ENCODE results near the gene RETN.
"Not testable (repeated sequence)": the region's sequence is repeated elsewhere in the genome, so short reads cannot be mapped to it uniquely, and the experiment has no call there.

RETN gene

DNA sequence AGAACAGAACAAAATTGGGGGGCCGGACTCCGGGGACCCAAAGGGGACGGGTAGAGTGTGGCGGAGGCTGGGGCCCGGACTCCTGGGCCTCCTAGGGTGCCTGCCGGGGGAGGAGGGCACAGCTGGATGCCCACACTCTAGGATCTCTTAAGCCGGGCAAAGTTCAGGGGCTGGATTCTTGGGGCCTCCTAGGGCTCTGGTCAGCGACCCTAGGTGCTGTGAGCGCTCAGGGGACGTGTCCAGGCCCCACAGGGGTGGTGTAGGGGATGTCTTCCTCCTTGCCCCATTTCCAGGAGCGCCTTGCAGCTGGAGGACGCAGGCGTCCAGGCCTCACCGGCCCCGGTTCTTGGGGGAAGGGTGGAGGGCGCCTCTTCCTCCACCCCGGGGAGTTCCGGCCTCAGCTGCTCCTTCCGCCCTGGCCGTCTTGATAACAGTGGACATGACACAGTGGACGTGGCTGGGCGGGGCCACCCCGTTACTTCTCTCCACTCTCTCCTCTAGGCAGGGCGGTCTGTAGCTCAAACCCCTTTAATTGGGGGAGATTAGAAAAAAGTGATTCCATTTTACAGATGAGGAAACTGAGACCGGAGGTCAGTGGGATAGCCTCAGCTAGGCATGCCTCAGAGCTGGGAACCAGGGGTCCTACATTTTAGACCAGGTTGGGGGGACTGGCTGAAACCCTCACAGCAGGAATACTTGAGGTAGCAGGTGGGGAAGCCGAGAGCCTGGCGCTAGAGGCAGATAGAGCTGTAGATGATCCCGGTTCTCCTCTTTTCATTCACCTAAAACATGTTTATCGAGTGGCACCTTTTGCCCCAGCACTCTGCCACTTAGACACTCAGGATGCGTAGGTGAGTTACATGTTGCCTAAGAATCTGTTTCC is 31.2 kb upstream of the RETN start:
- DNase-seq (ENCODE audit: low read depth): no peak

DNA sequence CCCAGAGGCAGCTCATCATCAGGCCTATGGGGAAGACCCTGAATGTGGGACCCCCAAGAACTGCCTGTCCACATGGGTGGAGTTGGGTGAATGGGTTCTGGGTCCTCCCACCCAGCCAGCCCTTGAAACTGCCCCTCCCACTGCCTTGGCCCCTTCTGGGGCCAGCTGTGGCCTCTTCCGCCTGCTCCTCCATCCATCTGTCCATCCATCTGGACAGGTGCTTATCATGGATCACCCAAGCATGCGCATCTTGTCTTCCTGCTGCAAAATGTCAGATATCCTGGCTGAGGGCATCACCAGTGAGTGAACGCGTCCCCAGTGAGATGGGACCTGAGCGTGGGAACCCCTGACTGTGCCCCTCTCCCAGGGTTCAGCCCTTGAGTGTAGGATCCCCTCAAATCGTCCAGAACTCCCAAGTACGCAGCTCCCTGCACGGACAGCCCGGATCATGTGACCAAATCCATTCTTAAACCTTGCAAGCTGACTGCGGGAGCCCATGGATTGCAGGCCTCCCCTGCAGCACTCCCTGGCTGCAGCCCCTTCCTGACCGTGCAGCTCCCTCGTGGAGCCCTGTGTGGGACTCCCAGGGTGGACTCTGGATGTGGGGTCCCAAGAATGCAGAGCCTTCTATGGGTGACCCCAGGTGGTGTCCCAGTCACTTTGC is 29.9 kb upstream of the RETN start:
- no peak for DNase-seq (ENCODE audit: low read depth)

DNA sequence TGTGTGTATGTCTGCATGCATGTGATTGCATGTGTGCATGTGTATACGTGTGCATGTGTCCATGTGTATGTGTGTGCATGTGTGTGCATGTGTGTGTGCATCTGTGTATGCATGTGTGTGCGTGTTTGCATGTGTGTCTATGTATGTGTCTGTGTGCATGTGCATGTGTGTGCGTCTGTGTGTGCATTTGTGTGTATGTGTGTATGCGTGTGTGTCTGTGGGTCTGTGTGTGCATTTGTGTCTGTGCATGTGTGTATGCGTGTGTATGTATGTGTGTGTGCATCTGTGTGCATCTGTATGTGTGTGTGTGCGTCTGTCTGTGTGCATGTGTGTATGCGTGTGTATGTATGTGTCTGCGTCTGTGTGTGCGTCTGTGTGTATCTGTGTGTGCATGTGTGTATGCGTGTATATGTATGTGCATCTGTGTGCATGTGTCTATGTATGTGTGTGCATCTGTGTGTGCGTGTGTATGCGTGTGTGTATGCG is 28.9 kb upstream of the RETN start:
- DNase-seq (ENCODE audit: low read depth): no peak

DNA sequence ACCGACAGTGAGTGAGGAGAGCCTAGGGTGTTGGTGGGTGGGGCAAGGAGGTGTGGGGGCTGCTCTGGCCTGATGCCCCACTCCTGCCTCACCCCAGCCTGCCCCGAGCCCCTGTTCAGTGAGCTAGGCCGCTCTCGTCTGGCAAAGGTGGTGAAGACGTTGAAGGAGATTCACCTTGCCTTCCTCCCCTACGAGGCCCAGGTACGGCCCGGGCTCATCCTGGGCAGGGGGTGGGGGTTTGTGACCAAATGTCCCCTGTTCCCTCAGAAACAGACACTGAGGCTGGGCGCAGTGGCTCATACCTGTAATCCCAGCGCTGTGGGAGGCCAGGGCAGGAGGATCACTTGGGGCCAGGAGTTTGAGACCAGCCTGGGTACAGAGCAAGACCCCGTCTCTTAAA is 28.0 kb upstream of the RETN start:
- DNase-seq (ENCODE audit: low read depth): no peak

DNA sequence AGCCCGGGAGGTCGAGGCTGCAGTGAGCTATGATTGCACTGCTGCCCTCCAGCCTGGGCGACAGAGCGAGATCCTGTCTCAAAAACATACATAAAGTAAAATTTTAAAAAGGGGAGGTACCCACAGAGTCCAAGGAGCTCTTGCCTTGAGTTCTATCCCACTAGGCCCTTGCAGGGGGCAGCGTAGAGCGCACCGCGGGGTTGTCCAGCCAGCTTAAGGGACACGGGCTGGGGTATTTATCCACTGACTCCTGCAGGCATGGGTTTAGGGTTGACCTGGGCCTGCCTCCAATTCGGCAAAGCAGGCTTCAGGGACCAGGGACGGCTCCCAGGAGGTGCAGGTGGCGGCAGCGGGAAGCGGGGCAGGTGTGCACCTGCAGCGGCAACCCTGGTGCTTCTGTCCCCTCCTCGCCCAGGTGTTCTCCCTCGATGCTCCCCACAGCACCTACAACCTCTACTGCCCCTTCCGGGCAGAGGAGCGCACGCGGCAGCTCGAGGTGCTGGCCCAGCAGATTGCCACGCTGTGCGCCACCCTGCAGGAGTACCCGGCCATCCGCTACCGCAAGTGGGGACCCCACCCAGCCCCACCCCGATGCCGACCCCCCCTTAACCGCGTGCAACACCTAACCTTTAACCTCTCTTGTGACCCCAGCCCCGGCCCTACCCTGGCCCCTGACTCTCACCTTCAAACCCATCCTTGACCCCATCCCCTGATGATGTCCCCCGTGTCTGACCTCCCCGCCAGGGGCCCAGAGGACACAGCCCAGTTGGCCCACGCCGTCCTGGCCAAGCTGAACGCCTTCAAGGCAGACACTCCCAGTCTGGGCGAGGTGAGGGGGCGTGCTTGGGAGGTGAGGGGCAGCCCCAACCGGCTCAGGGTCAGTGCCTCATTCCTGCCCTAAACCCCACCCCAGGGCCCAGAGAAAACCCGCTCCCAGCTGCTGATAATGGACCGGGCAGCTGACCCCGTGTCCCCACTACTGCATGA is 27.3 kb upstream of the RETN start:
- no peak for DNase-seq (ENCODE audit: low read depth)

DNA sequence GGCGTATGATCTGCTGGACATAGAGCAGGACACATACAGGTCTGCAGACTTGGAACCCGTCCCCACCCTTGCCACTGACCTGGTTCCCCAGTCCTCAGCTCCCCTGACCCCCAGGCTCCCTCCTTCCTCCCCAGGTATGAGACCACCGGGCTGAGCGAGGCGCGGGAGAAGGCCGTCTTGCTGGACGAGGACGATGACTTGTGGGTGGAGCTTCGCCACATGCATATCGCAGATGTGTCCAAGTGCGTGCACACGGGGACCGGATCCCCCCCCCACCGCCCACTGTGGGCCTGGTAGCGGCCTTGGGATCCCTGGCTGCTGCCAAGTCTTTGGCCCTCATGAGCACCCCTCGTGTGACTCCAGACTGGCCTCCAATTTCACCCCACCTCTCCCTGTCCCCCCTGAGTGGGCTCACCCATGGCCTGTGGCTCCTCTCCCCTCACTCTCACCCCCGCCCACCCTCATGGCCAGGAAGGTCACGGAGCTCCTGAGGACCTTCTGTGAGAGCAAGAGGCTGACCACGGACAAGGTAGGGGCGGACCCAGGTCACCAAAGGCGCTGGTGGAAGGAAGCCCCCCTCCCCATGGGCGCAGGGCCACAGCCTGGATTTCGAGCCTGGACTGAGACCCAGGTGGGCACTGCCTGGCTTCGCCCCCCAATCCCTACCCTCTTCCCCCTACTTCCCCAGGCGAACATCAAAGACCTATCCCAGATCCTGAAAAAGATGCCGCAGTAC is 26.4 kb upstream of the RETN start:
- DNase-seq (ENCODE audit: low read depth): no peak

DNA sequence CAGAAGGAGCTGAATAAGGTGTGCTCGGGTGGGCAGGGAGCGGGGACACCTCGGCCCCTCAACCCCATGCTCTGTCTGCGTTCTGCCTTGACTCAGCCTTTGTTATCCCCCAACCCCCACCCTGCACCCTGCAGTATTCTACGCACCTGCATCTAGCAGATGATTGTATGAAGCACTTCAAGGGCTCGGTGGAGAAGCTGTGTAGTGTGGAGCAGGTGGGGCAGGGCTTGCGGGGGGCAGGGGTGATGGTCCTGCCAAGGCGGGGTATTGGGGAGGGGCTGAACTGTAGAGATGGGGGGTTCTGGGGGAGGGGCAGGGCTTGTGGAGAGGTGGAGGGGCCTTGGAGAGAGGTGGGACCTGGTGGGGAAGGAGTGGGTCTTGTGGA is 25.8 kb upstream of the RETN start:
- DNase-seq (ENCODE audit: low read depth): no peak

DNA sequence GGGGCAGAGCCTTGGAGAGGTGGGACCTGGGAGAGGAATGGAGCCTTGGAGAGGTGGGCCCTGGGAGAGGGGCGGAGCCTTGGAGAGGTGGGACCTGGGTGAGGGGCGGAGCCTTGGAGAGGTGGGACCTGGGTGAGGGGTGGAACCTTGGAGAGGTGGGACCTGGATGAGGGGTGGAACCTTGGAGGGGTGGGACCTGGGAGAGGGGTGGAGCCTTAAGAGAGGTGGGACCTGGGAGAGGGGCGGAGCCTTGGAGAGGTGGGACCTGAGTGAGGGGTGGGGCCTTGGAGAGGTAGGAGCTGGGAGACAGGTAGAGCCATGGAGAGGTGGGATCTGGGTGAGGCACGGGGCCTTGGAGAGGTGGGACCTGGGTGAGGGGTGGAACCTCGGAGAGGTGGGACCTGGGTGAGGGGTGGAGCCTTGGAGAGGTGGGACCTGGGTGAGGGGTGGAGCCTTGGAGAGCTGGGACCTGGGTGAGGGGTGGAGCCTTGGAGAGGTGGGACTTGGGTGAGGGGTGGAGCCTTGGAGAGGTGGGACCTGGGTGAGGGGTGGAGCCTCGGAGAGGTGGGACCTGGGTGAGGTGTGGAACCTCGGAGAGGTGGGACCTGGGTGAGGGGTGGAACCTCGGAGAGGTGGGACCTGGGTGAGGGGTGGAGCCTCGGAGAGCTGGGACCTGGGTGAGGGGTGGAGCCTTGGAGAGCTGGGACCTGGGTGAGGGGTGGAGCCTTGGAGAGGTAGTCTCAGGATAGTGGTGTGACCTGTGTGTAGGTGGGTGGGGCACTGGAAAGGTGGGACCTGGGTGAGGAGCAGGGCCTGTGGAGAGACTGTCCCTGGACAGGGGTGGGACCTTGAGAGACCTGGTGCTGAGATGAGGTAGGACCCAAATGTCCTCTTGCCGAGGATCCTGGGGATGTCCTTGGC is 25.0 kb upstream of the RETN start:
- DNase-seq (ENCODE audit: low read depth): not testable (repeated sequence)

DNA sequence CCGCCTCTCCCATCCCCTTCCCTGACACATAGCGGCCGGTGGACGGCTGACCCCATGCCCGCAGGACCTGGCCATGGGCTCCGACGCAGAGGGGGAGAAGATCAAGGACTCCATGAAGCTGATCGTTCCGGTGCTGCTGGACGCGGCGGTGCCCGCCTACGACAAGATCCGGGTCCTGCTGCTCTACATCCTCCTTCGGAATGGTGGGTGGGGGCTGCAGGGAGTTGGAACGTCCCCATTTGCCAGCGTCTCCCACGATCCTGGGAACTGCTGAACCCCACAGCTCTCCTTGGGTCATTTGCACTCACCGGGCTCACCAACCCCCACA is 24.3 kb upstream of the RETN start:
- DNase-seq (ENCODE audit: low read depth): no peak

DNA sequence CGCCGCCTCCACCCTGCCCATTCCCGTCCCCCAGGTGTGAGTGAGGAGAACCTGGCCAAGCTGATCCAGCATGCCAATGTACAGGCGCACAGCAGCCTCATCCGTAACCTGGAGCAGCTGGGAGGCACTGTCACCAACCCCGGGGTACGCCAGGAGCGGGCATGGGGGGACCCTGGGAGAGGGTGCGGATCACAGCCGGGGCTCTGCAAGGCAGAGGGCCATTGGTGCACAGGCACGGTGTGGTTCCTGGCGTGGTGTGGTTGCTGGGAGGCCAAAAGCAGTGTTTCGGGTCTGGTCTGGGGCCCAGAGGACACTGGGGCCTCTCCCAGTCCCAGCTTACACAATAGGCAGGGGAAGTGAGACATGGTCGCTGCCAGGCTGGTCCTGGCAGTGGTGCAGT is 23.7 kb upstream of the RETN start:
- no peak for DNase-seq (ENCODE audit: low read depth)

DNA sequence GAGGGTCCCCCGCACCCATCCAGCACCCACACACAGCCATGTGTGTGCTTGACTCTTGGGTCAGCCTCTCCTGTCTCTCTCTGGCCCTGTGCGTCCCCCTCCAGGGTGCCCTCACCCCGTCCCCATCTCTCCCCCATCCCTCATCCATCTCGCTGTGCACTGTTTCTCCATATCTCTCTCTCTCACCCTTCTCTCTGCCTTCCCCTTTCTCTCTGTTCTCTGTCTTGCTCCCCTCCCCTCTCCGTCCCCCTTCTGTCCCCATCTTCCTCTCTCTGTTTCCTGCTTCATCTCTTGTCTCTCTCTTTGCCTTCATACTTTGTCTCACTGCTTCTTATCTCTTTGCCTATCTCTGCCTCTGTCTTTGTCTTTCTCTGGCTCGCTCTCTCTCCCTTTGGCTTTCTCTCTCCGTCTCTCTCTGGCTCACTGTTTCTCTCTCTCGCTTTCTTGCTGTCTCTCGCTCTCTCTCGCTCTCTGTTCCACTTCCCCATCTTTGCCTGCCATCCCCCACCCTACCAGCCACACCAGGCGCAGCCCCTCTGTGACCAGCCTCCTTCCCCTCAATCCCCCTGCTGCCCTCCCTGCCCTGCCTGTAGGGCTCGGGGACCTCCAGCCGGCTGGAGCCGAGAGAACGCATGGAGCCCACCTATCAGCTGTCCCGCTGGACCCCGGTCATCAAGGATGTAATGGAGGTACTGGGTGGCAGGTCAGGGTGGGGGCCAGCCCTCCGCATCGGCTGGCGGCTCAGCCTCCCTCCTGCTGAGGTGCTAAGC is 23.0 kb upstream of the RETN start:
- DNase-seq (ENCODE audit: low read depth): no peak

DNA sequence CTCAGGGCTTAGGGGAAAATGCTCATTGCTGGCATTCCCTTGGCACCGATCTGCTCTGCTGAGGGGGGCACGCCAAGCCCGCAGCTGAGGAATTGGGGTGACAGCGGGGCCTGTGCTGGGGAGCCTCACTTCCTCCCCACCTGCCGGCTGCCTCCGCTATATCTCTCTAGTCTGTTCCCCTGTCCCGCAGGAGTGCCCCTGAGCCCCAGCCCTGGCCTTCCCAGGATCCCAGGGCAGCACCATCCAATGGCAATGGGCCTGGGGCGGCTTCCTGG is 22.5 kb upstream of the RETN start:
- DNase-seq (ENCODE audit: low read depth): no peak

DNA sequence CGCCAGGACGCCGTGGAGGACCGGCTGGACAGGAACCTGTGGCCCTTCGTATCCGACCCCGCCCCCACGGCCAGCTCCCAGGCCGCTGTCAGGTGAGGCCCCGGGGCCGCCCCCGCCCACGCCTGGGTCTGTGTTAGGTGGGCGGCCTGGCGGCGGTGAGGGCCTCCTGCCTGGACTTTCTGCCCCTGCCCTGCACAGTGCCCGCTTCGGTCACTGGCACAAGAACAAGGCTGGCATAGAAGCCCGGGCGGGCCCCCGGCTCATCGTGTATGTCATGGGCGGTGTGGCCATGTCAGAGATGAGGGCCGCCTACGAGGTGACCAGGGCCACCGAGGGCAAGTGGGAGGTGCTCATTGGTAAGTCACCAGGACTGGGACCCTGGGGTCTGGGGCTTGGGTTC is 21.7 kb upstream of the RETN start:
- no peak for DNase-seq (ENCODE audit: low read depth)

DNA sequence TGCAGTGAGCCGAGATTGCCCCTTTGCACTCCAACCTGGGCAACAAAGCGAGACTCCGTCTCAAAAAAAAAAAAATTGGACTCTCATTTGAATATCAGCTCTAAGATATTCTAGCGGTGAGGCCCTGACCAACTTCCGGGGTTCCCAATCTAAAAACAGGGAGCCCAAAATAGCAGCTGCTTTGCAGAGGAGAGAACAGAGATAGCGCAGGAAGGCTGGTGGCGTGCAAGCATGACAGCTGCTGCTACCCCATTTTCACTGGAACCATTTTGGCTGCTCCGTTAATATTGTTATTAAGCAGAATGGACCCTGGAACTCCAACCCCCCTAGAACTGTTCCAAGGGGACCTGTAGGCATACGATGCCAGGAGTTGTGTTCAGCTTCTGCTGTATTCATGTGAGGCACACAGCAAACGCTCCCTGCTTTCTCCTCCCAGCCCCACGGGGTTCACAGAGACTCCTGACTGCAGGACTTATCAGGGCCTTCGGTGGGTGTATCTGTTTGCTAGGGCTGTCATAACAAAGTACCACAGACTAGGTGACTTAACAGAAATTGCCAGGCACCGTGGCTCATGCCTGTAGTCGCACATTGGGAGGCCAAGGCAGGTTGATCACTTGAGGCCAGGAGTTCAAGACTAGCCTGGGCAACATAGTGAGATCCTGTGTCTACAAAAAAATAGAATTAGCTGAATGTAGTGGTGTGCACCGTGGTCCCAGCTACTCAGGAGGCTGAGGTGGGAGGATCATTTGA is 20.4 kb upstream of the RETN start:
- no peak for DNase-seq (ENCODE audit: low read depth)

DNA sequence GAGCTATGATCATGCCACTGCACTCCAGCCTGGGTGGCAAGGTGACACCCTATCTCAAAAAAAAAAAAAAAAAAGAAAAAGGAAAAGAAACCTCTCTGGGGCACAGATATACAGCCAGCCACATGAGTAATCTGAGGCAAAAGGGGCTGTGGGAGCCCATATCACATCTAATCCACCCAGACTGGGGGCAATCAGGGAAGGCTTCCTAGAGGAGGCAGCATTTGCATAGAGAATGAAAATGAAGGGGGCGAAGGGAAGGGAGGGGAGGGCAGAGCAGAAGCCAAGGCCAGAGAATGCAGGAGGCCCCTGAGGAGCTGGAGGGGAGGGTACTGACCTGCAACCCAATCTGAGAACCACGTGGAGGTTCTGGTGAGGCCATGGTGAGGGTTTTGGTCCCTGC is 18.7 kb upstream of the RETN start:
- DNase-seq (ENCODE audit: low read depth): no peak

DNA sequence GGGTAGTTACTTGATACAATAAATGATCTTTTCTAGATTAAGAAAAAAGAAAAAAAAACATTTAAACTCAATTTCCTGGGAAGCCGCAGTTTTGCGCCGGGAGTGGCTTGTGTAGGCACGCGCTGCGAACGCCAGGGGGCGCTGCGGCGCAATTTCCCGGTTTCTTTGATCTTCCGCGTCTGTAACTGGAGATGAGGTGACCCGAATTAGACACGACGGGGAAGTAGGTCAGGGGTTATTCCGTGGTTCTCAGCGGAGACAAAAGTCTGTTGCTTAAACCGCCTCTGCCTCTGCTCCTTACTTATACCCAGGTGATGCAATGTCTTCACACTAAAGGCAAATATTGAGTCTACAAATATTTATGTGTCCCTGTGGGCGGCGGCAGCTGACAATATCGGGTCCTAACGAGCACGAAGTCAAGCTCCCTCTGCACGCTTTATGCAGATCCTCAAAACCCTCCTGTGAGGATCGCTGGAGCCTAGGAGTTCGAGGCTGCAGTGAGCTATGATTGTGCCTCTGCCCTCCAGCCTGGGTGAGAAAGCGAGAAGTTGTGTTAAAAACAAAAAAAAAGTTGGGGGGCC is 16.7 kb upstream of the RETN start:
- peak; percentile 80 for DNase-seq (ENCODE audit: low read depth)

DNA sequence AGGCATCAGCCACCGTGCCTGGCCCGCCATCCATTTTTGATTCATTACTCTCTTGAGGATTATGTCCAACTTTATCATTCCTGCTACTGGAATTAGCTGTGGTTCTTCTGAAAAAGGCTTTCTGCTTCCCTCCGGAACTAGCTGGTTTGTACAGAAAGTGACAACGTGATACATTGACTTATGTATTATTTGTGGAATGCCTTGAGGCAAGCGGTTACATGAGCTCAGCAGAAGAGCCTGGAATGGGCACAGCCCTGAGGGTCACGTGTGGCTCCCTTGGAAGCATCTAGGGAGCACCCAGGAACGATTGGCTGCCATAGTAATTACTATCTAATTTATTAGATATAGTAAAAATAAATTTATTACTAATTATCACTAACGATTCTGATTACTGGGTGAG is 14.4 kb upstream of the RETN start:
- DNase-seq (ENCODE audit: low read depth): no peak

DNA sequence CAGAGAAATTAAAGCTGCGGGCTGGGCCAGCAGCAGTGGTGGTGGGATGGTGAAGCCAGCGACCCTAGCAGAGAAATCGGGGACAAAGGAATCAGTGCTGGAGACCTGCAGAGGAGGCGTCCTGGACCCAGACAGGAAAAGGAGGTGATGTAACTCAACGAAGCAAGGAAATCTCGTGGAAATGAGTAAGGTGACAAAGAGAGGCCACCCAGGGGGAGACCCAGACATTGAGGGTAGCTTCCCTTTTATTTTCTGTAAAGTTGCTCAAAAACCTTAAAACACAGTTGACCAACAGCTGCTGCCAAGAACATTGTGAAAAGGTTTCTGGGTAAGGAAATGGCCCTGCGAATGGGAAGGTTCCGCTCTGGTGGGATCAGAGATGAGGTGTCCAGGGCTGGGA is 13.3 kb upstream of the RETN start:
- DNase-seq (ENCODE audit: low read depth): no peak

DNA sequence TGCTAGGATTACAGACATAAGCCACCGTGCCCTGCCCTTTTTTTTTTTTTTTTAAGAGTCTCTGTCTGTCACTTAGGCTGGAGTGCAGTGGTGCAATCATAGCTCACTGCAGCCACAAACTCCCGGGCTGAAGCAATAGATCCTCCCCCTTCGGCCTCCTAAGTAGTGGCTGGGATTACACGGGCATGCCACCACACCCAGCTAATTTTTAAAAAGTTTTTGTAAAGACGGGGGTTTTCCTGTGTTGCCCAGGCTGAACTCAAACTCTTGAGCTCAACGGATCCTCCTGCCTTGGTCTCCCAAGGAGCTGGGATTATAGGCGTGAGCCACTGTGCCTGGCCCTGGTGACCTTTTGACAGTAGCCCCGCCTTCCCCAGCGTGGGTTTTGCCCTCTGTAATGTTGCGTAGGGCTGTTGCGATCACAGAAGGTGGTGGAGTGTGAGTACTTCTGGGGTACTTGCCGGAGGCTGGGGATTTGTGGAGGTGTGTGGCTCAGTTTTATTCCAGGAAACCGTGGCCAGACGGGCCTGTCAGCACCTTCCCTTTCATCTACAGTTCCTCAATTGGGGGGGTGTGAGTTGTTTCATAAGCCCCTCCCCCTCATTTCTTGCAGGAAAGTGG is 11.6 kb upstream of the RETN start:
- DNase-seq (ENCODE audit: low read depth): no peak

Measured in T follicular helper cell (primary cell).